Coronary artery (tissue), 2 donors: ENCODE results near the gene TREM2.

Source experiments
- DNase-seq: peaks from one replicate; pipeline ENCODE4 v3.0.0-alpha.2; 2017; ENCODE audit warnings: low spot score
- H3K27ac ChIP-seq, 2 donors: fragments of 200-600 bp; sonication (generic); one replicate each; pipeline ENCODE4 v1.5.1; 2016 to 2019
- H3K4me3 ChIP-seq: fragments of 200-600 bp; sonication (generic); 2 replicates; pipeline ENCODE4 v1.5.1; 2016; ENCODE audit warnings: mild to moderate bottlenecking, moderate library complexity
- CTCF ChIP-seq: fragments of 200-600 bp; sonication (generic); IDR thresholded peaks from one replicate; pipeline ENCODE4 v1.5.1; 2019; ENCODE audit warnings: antibody characterized with exemption

TREM2 gene

GRCh38 chr6:41153992-41154625 lies 8.8 kb downstream of the TREM2 start, which contains the start of gene TREML1:
TREML1 (minus strand) TSS chr6:41154347; CDS start chr6:41154288, 59 bp downstream.
- no peak for DNase-seq
- Histone ChIP-seq H3K4me3 (no peak within 1 kb of the TSS), H3K27ac (no peak within 1 kb of the TSS)
- TF ChIP-seq CTCF, result no peak

- TF ChIP-seq CTCF, result no peak
- H3K4me3 ChIP-seq, result no peak overlapping the region
- H3K27ac ChIP-seq, result no peak overlapping the region
- DNase-seq, result no peak
Observed at GRCh38 chr6:41153451-41153850, 9.5 kb downstream of the TREM2 start.

- DNase-seq, result no peak
- TF ChIP-seq CTCF, result no peak
- no peak overlapping the region for H3K27ac ChIP-seq
Observed at GRCh38 chr6:41150671-41151070, 12.2 kb downstream of the TREM2 start.

GRCh38 chr6:41147917-41148316 lies 15.0 kb downstream of the TREM2 start:
- Histone ChIP-seq H3K4me3 (no peak overlapping the region), H3K27ac (no peak overlapping the region)
- no peak for TF ChIP-seq CTCF
- DNase-seq, result no peak

More at GRCh38 chr6:41150671-41151070, 12.2 kb downstream of the TREM2 start:
- no peak overlapping the region for H3K4me3 ChIP-seq

- no peak for DNase-seq
Observed at GRCh38 chr6:41136911-41137310, 26.0 kb downstream of the TREM2 start.

GRCh38 chr6:41135062-41135832 lies 27.7 kb downstream of the TREM2 start:
- no peak for TF ChIP-seq CTCF
- Histone ChIP-seq H3K27ac (no peak overlapping the region), H3K4me3 (no peak overlapping the region)
- DNase-seq, result no peak

More at GRCh38 chr6:41136911-41137310, 26.0 kb downstream of the TREM2 start:
- Histone ChIP-seq H3K4me3 (no peak overlapping the region), H3K27ac (no peak overlapping the region)
- TF ChIP-seq CTCF, result no peak

GRCh38 chr6:41132254-41132653 lies 30.7 kb downstream of the TREM2 start:
- no peak for DNase-seq
- H3K4me3 ChIP-seq, result no peak overlapping the region
- no peak for TF ChIP-seq CTCF
- H3K27ac ChIP-seq, result no peak overlapping the region
